DMS53 treated with DMSO at 0.1 percent for 48 hours (cell line): ENCODE data around the gene CEMIP2.
A peak's percentile ranks its signal among the peaks of the same experiment; 100 is the strongest.
"Not testable (repeated sequence)": the region's sequence is repeated elsewhere in the genome, so short reads cannot be mapped to it uniquely, and the experiment has no call there.

Experiments
- DNase-seq: peaks from one replicate; lab custom pipeline; 2025; ENCODE audit not compliant: unreplicated experiment; lab: John Stamatoyannopoulos, UW

Gene CEMIP2

DNA sequence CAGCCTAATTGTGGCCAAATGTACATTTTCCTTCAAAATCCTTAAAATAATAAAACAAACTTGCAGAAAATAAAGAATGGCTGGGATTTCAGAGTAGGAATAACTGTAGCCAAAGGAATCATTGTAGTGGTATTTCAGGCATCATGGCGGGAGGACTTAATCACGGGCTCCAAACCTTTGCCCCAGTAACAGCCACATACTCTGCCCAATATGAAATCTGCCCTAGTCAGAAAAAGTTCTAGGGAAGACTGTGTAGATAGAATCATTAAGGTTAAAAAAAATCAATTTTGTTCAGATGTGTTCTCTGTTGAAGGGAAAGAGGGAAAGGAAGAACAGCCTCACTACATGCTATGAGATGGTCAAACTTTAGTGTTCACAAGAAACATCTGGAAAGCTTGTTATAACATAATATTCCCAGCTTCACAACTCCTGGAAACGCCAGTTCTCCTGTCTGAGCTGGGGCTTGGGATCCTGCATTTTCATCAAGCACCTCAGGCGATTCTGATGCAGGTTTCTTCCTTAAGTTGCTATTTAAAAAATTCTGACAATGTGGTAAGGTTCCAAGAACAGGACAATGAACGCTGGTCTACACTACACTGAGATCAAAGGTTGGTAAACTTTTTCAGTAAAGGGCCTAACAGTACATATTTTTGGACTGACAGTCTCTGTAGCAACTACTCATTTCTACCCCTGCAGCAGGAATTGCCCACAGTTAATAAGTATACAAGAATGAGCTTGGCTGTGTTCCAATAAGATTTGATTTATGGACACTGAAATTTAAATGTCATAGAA, 87.9 kb downstream of the CEMIP2 start:
- no peak for DNase-seq

- no peak for DNase-seq
Measured at GRCh38 chr9:71678999-71679398, 89.3 kb downstream of the CEMIP2 start.

DNA sequence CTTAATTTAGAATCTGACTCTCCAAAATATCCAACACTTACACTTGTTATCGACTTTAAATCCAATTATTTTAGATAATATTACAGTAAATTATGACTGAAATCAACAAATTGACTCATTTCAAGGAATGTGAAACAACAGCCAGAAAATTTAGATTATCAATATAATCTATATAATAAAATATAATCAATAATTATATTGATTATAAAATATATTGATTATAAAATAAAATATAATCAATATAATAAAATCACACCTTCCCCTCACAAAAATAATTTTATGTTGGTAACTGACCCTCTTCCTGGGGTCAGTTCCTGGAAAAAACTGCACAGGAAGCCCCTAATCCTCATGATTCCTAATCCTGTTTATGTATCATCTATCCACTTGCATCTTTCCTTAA, 91.1 kb downstream of the CEMIP2 start:
- no peak for DNase-seq

- no peak for DNase-seq
Measured at GRCh38 chr9:71676460-71676859, 91.9 kb downstream of the CEMIP2 start.

GRCh38 chr9:71675857-71676165, 92.5 kb downstream of the CEMIP2 start:
- peak; percentile 8 for DNase-seq

GRCh38 chr9:71675105-71675856, 93.0 kb downstream of the CEMIP2 start:
- no peak for DNase-seq

DNA sequence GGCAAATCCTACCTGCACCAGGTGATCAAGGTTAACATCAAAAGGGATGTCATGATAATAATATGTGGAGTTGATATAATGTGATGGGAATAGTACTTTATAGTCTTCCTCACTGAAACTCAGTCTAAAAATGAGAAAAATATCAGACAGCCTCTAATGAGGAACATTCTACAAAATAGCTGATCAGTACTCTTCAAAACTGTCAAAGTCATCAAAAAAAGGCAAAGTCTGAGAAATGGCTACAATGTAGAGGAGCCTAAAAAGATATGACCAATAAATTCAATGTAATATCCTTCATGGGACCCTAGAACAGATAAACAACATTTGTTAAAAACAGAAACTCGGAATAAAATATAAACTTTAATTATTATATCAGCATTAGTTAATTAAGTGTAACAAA, 95.7 kb downstream of the CEMIP2 start:
- DNase-seq, result no peak

- no peak for DNase-seq
Measured at GRCh38 chr9:71671289-71671688, 97.0 kb downstream of the CEMIP2 start.

DNA sequence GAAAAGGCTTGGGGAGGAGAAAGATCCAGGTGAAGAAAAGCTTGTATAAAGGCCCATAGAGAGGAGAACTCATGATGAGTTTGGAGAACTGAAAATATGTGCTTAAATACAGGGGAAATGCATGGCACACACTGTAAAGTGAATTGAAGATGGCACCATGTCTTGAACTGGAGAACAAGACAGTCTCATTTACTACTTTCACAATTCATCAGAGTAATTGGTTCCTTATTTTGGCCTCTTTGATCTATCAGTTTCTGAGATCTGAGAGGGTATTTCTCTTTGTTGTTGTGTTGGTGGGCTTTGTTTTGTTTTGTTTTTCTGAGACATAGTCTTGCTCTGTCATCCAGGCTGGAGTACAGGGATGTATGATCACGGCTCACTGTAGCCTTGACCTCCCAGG, 98.2 kb downstream of the CEMIP2 start:
- no peak for DNase-seq

DNA sequence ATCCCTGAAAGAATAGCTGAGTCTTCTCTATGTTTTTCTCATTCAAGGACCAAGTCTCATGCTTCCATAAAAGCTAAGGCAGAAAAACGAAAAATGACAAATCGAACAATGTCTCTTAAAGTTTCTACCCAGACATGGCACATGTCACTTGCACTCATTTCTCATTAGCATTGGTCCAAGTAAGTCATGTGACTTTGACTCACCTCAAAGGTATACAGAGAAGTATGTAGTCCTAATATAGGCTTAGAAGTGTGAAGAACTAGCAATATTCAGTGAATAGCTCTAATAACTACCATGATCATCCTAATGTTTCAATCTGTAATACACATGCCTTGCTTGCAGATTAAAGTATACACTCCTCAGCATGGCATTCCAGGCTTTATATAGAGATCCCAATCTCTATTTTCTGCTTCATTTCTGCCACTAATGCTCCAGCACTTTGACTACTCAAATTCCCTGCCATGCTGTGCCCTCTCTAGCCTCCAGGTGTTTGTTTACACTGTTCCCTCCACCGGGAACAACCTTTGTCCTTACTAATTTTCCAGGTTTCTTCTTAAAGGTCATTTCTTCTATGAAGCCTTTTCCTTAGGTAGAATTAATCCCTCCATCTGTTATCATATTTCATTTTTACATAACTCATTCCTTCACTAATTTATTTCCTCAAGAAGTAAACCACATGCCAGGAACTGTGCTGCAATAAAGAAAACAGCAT, 98.9 kb downstream of the CEMIP2 start:
- DNase-seq, result no peak

DNA sequence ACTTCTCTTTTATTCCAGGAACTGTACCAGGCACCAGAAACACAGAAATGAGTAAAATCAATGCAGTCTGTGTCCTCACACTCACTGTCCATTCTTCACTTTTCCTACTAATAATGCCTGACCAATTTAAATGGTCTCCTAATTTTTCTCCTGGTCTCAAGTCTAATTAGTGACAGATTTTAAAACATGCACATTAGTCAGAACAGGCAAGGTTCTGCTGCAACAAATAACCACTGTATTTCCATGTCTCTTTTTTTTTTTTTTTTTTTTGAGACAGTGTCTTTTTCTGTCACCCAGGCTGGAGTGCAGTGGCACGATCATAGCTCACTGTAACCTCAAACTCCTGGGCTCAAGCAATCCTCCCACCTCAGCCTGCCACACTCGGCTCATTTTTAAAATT, 99.6 kb downstream of the CEMIP2 start:
- DNase-seq, result no peak

GRCh38 chr9:71665247-71665646, 103.1 kb downstream of the CEMIP2 start:
- no peak for DNase-seq

DNA sequence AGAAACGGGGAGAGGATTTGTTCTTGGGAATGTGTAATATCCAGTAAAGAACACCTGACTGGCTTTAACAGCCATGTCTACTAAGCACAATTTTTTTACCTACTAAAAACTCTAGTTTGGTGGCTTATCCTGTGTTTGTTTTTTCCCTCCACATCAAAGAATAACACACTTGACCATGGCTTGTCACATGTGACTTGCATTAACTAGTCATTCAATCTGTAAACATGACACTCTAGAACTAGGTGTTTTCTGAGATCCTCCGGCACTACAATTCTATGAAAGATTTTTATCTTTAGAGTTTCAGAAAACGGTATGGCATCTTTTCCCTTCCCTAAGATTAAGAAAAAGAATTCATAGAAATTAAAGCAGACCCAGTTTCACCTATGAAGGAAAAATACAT, 103.7 kb downstream of the CEMIP2 start:
- DNase-seq, result peak; percentile 78

GRCh38 chr9:71663931-71664459, 104.3 kb downstream of the CEMIP2 start:
- DNase-seq, result no peak

- DNase-seq, result no peak
Measured at GRCh38 chr9:71663216-71663615, 105.1 kb downstream of the CEMIP2 start.

DNA sequence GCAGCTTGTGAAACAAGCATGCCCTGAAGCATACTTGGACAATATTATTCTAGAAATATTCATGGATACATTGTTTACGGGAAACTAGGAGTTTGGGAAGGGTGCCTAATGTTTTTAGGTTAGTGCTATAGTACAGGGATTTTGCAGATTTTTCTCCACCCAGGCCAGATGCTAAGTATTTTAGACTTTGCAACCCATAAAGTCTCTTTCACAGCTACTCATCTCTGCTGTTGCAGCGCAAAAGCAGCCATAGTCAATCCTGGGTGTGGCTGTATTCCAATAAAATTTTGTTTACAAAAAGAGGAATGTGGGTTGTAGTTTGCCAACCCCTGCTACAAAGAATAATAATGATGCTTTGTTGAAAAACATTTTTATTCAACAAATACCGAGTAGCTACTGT, 106.2 kb downstream of the CEMIP2 start:
- DNase-seq, result no peak

GRCh38 chr9:71657276-71657675, 111.0 kb downstream of the CEMIP2 start:
- DNase-seq, result not testable (repeated sequence)

DNA sequence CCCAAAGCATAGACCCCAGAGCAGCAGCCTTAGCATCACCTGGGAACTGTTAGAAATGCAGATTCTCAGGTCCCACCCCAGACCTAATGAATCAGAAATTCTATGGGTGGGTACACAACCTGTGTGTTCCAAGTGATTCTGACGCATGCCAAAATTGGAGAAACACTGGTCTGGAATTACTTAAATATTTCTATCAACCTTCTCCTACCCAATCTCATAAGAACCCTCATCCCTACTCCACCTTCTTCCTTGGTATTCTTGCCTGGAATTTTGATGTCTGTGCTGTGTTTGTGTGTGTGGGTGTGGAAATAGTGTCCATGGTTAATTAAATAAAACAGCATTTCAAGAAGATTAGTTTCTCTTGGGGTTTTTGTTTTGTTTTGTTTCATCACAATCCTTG, 111.8 kb downstream of the CEMIP2 start:
- no peak for DNase-seq

- no peak for DNase-seq
Measured at GRCh38 chr9:71655778-71656177, 112.5 kb downstream of the CEMIP2 start.

GRCh38 chr9:71655141-71655540, 113.2 kb downstream of the CEMIP2 start:
- no peak for DNase-seq

DNA sequence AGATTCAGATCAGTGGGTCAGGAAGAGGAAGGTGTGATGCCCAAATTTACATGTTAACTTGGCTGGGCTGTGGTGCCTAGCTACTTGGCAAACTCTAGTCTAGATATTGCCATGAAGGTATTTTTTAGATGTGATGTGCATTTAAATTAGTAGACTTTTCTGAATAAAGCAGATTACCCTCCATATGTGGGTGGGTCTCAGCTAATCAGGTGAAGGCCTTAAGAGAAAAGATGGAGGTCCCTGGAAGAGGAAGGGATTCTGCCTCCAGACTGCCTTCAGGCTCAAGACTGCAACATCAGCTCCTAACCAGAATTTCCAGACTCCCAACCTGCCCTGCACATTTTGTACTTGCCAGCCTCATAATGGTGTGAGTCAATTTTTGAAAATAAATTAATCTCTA, 115.8 kb downstream of the CEMIP2 start:
- no peak for DNase-seq

DNA sequence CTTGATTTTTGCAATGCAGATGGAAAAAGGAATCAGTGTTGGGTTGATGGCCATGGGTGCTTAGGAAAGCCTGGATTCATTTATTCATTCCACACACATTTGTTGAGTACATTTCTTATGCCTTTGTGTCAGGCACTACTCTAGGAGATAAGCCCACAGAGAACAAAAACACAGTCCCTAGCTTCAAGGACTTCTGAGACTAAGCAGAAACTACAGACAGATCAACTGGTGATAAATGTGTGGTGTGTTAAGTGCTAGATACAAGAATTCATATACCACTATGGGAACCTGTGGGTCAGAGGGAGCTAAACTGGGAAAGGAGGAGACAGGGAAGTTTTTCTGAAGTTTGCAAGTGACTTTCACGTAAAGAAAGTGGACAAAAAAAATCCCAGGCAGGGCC, 119.9 kb downstream of the CEMIP2 start:
- no peak for DNase-seq
